HCT116 (cell line): ENCODE data around the gene KIAA1671. TPM values are rescaled to one million over a fixed set of nuclear protein-coding genes. Genes with fewer than 3 reads are reported as not detected.

Experiments
- ATAC-seq: fragments of 200-7000 bp; cut with Tn5 transposase; 2 replicates; pipeline ENCODE4 v1.9.1; 2020; ENCODE audit warnings: mild to moderate bottlenecking, moderate library complexity
- BruUV-seq: library from RNA; stranded (reverse); fragments of 400-500 nt; replicated peaks from 2 replicates; lab custom pipeline; 2021; lab: Mats Ljungman, UMichigan
- CTCF ChIA-PET: fragments of 300-600 bp; sonication (Branson Sonifier 250); formaldehyde crosslinking; loops from one replicate; lab custom pipeline; 2021; ENCODE audit warnings: antibody characterized with exemption; lab: Charles Lee
- POLR2A ChIA-PET: fragments of 300-600, 350-600 bp; sonication (Branson Sonifier 250); formaldehyde crosslinking; loops from one replicate; lab custom pipeline; 2021; ENCODE audit warnings: antibody characterized with exemption; lab: Charles Lee
- RAD21 ChIA-PET, 2 experiments: fragments of 300-600 bp; sonication (Branson Sonifier 250); formaldehyde crosslinking; loops; one replicate each; lab custom pipeline; 2023; ENCODE audit warnings: low total read pairs in 2 of 2; ENCODE audit not compliant: uncharacterized antibody in 2 of 2, unreplicated experiment in 2 of 2, low non-redundant PET in 1 of 2; lab: Charles Lee
- DNase-seq: peaks from one replicate; pipeline ENCODE4 v3.0.0-alpha.2; 2010; ENCODE audit warnings: low read depth, low spot score
- H2AFZ ChIP-seq: fragments of 200-600 bp; shearing (Covaris generic), sonication (generic); 2 replicates; pipeline ENCODE4 v1.6.1; 2017; ENCODE audit warnings: low read depth, mixed run types, mixed read lengths, antibody characterized with exemption, low read length; ENCODE audit not compliant: poor library complexity, severe bottlenecking
- H3K27ac ChIP-seq: 2 replicates; pipeline ENCODE4 v1.5.1; 2012; ENCODE audit warnings: low read depth, low read length
- H3K27me3 ChIP-seq: fragments of 200-600 bp; sonication (generic); 2 replicates; pipeline ENCODE4 v1.6.1; 2016; ENCODE audit warnings: mixed run types, low read length, mixed read lengths; ENCODE audit not compliant: insufficient read depth
- H3K36me3 ChIP-seq, 2 experiments: fragments of 200-500 bp in 1 of 2; fragments of 200-600 bp in 1 of 2; sonication (Bioruptor generic) in 1 of 2; sonication (generic) in 1 of 2; 2 replicates each; pipeline versions ENCODE4 v1.5.1 to v1.6.1; 2014 to 2016; ENCODE audit warnings: low read length in 2 of 2, inconsistent platforms in 1 of 2, mixed read lengths in 1 of 2, mixed run types in 1 of 2; ENCODE audit not compliant: insufficient read depth in 2 of 2, control insufficient read depth in 1 of 2
- H3K4me1 ChIP-seq, 2 experiments: fragments of 200-600 bp in 1 of 2; sonication (generic) in 1 of 2; 2 replicates each; pipeline versions ENCODE4 v1.5.1 to v1.6.1; 2012 to 2017; ENCODE audit warnings: low read length in 2 of 2, inconsistent platforms in 1 of 2, mild to moderate bottlenecking in 1 of 2, mixed read lengths in 1 of 2, mixed run types in 1 of 2, moderate library complexity in 1 of 2; ENCODE audit not compliant: insufficient read depth in 2 of 2, control insufficient read depth in 1 of 2
- H3K4me2 ChIP-seq: fragments of 200-600 bp; sonication (generic); 2 replicates; pipeline ENCODE4 v1.6.1; 2017; ENCODE audit warnings: mixed run types, low read length, mixed read lengths
- H3K4me3 ChIP-seq, 2 experiments: fragments of 200-600 bp in 1 of 2; sonication (generic) in 1 of 2; replicated peaks in 1 of 2; 2 replicates each; pipeline ENCODE4 v1.5.1; 2011 to 2016; ENCODE audit warnings: low read length in 2 of 2, control low read depth in 1 of 2, low read depth in 1 of 2, mild to moderate bottlenecking in 1 of 2, mixed read lengths in 1 of 2, mixed run types in 1 of 2
- H3K79me2 ChIP-seq: fragments of 200-600 bp; sonication (generic); 2 replicates; pipeline ENCODE4 v1.6.1; 2017; ENCODE audit warnings: mild to moderate bottlenecking, mixed run types, low read length, moderate library complexity, mixed read lengths; ENCODE audit not compliant: insufficient read depth
- H3K9ac ChIP-seq: fragments of 200-600 bp; sonication (generic); 2 replicates; pipeline ENCODE4 v1.6.1; 2016; ENCODE audit warnings: low read length, mixed read lengths
- H3K9me2 ChIP-seq: fragments of 200-600 bp; sonication (generic), shearing (Covaris generic); 2 replicates; pipeline ENCODE4 v1.6.1; 2017; ENCODE audit warnings: mixed run types, mild to moderate bottlenecking, moderate library complexity; ENCODE audit not compliant: insufficient read depth
- H3K9me3 ChIP-seq, 2 experiments: fragments of 200-500 bp in 1 of 2; fragments of 200-600 bp in 1 of 2; sonication (Bioruptor generic) in 1 of 2; sonication (generic) in 1 of 2; 2 replicates each; pipeline ENCODE4 v1.6.1; 2014 to 2017; ENCODE audit warnings: low read length in 2 of 2, mixed read lengths in 2 of 2, inconsistent platforms in 1 of 2, low read depth in 1 of 2, mild to moderate bottlenecking in 1 of 2, mixed run types in 1 of 2, moderate library complexity in 1 of 2; ENCODE audit not compliant: control insufficient read depth in 1 of 2, insufficient read depth in 1 of 2
- H4K20me1 ChIP-seq: fragments of 200-600 bp; sonication (generic), shearing (Covaris generic); 2 replicates; pipeline ENCODE4 v1.6.1; 2017; ENCODE audit warnings: mixed run types, mild to moderate bottlenecking, moderate library complexity; ENCODE audit not compliant: insufficient read depth
- CEBPB ChIP-seq: IDR thresholded peaks from 2 replicates; pipeline ENCODE4 v1.6.1; 2012; ENCODE audit warnings: low read depth
- EGR1 ChIP-seq: IDR thresholded peaks from 2 replicates; pipeline ENCODE4 v1.6.1; 2012; ENCODE audit warnings: low read depth
- EZH2 ChIP-seq: fragments of 200-600 bp; sonication (generic); IDR thresholded peaks from 2 replicates; pipeline ENCODE4 v1.6.1; 2017; ENCODE audit warnings: antibody characterized with exemption, mixed run types
- EZH2phosphoT487 ChIP-seq: fragments of 200-600 bp; IDR thresholded peaks from 2 replicates; pipeline ENCODE4 v1.6.1; 2018; ENCODE audit warnings: antibody characterized with exemption, borderline replicate concordance
- FOSL1 ChIP-seq: IDR thresholded peaks from 2 replicates; pipeline ENCODE4 v1.6.1; 2012; ENCODE audit warnings: low read depth
- SP1 ChIP-seq: IDR thresholded peaks from 2 replicates; pipeline ENCODE4 v1.6.1; 2012; ENCODE audit warnings: low read depth
- SRF ChIP-seq: IDR thresholded peaks from 2 replicates; pipeline ENCODE4 v1.6.1; 2012; ENCODE audit warnings: low read depth
- TCF7L2 ChIP-seq: IDR thresholded peaks from 2 replicates; pipeline ENCODE4 v1.7.0; 2011; ENCODE audit warnings: borderline replicate concordance, inconsistent platforms; ENCODE audit not compliant: insufficient read depth, insufficient read length; ENCODE audit errors: extremely low read depth
- YY1 ChIP-seq: IDR thresholded peaks from 2 replicates; pipeline ENCODE4 v1.6.1; 2011; ENCODE audit warnings: low read length, low read depth, moderate library complexity, mild to moderate bottlenecking; ENCODE audit not compliant: insufficient replicate concordance; ENCODE audit errors: extremely low read depth
- intact Hi-C: fragments of 100-400 bp; cut with micrococcal nuclease; formaldehyde crosslinking; loops from 2 replicates; pipeline ENCODE4 v1.10.0; 2022
- total RNA-seq: library from RNA; stranded (reverse); gene quantifications from one replicate; pipeline ENCODE4 v1.2.1, GENCODE V29; 2021; ENCODE audit not compliant: unreplicated experiment
- TF ChIP-seq, protein P1 (sequence below), 3 experiments: fragments of 200-600 bp in 1 of 3; sonication (generic) in 1 of 3; IDR thresholded peaks in 2 of 3; conservative IDR thresholded peaks in 1 of 3; 2 replicates each; pipeline ENCODE4 v1.5.1; 2012 to 2017; ENCODE audit warnings: low read depth in 2 of 3, low read length in 2 of 3, antibody characterized with exemption in 1 of 3, borderline replicate concordance in 1 of 3, control low read depth in 1 of 3, mild to moderate bottlenecking in 1 of 3, mixed read lengths in 1 of 3, mixed run types in 1 of 3, moderate library complexity in 1 of 3; ENCODE audit not compliant: insufficient read depth in 1 of 3
- TF ChIP-seq, protein P2 (sequence below): IDR thresholded peaks from 2 replicates; pipeline ENCODE4 v1.6.1; 2012; ENCODE audit warnings: low read depth

Gene KIAA1671
- total RNA-seq, 1 experiment from 2014 or later = 36.8 TPM

DNA sequence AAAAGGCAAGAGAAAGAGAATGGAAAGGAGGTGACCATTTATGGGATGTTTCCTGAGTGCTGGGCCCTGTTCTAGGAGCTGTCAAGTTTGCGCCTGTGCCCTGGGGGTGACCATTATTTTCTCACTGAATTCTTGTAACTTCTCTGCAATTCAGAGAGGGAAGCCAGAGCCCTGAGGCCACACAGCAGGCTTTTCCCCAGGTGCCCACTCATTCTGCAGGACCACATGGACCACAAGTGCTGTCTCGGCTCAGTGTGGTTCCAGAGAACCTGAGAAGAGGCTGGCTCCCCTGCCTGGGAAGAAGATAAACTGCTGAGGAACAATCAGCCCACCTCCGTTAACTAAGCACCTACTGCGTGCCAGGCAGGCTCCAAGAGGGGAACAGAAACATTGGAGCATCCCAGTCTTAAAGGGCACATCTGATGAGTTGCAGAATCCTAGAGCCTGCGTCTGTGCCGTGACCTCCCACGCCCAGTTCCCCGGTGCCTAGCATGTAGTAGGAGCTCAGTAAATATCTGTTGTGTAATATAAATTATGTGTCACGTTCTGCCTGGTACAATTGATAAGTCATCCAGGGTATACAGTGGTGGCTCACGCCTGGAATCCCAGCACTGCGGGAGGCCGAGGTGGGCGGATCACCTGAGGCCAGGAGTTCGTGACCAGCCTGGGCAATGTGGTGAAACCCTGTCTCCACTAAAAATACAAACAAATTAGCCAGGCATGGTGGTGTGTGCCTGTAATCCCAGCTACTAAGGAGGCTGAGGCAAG lies 215.5 kb downstream of the KIAA1671 start:
- peak; percentile 42; the same call in 1 of the 2 replicates for ATAC-seq
- BruUV-seq = no TSS peak

DNA sequence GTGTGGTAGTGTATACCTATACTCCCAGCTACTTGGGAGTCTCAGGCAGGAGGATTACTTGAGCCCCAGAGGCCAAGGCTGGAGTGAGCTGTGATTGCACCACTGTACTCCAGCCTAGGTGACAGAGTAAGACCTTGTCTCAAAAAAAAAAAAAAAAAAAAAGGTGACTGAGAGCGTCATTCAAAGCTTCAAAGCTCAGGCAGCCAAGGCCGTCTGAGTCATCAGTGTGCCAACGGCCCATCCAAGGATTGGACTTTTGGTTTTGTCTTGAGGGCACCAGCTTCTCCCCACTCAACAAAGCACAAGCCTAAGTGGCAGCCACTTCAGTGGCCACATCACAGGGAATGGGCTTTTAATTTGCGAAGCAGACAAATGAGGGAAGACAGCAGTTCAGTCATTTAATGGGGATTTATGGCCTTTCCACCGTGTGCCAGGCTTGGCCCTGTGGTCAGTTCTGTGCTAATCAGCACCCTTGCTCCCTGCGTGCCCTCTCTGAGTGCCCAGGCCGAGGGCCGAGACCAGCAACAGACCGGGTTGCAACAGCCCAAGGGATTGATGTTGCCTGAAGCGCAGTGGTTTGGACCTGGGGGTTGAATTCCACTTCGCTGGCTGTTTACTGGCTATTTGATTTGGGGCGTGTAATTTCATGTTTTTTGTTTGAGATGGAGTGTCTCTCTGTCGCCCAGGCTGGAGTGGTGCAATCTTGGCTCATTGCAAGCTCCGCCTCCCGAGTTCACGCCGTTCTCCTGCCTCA lies 216.9 kb downstream of the KIAA1671 start:
- H2AFZ ChIP-seq = no peak overlapping the region
- peak overlapping the region; percentile 37 for H3K4me2 ChIP-seq
- BruUV-seq = no TSS peak
- intact Hi-C loops = no loop called here
- peaks cover 37 to 40% of the 10 kb centered on the region in 2 experiments for H3K4me1 ChIP-seq
- H3K9me2 ChIP-seq = no peaks in the 10 kb centered on the region
- RAD21 ChIA-PET = interaction anchor here (0.8 to 0.9 kb wide), 2 partner anchors 88 kb away, joined by 4 to 6 read pairs; no protein-coding TSS in a partner anchor
- peaks cover 0 to 2% of the 10 kb centered on the region in 2 experiments; a peak in 2 of 4 replicates for H3K36me3 ChIP-seq
- H3K79me2 ChIP-seq = 0 out of 2 replicates have a peak, but pooled peaks cover 6% of the 10 kb centered on the region
- no peaks in the 10 kb centered on the region for H4K20me1 ChIP-seq
- POLR2A ChIA-PET = interaction anchor here (1.0 kb wide), 1 partner anchor 59 kb away, joined by 3 read pairs; no protein-coding TSS in a partner anchor
- CTCF ChIA-PET = interaction anchor here (0.6 to 1.5 kb wide), 2 partner anchors 58 to 109 kb away, joined by 3 to 4 read pairs; no protein-coding TSS in a partner anchor
- H3K9ac ChIP-seq = no peak overlapping the region
- ATAC-seq = peak; percentile 52
- no peaks in the 10 kb centered on the region for H3K27me3 ChIP-seq
- H3K9me3 ChIP-seq = no peaks in the 10 kb centered on the region
- H3K27ac ChIP-seq = peak overlapping the region; percentile 33; the same call in 1 of the 2 replicates
- no peak overlapping the region for H3K4me3 ChIP-seq
- DNase-seq = peak; percentile 33
- peak; percentile 11; the same call in 1 of the 2 replicates for TF ChIP-seq SP1
- TF ChIP-seq EZH2phosphoT487 = no peak
- TF ChIP-seq, protein P1, sequence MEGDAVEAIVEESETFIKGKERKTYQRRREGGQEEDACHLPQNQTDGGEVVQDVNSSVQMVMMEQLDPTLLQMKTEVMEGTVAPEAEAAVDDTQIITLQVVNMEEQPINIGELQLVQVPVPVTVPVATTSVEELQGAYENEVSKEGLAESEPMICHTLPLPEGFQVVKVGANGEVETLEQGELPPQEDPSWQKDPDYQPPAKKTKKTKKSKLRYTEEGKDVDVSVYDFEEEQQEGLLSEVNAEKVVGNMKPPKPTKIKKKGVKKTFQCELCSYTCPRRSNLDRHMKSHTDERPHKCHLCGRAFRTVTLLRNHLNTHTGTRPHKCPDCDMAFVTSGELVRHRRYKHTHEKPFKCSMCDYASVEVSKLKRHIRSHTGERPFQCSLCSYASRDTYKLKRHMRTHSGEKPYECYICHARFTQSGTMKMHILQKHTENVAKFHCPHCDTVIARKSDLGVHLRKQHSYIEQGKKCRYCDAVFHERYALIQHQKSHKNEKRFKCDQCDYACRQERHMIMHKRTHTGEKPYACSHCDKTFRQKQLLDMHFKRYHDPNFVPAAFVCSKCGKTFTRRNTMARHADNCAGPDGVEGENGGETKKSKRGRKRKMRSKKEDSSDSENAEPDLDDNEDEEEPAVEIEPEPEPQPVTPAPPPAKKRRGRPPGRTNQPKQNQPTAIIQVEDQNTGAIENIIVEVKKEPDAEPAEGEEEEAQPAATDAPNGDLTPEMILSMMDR (IDR thresholded peaks at IDR 0.05 in 2 of 3, conservative IDR thresholded peaks at IDR 0.05 in 1 of 3; ENCODE audit: borderline replicate concordance in 1 of 3, insufficient read depth in 1 of 3, low read depth in 2 of 3, low read length in 2 of 3) = no peak
- TF ChIP-seq, protein P2, sequence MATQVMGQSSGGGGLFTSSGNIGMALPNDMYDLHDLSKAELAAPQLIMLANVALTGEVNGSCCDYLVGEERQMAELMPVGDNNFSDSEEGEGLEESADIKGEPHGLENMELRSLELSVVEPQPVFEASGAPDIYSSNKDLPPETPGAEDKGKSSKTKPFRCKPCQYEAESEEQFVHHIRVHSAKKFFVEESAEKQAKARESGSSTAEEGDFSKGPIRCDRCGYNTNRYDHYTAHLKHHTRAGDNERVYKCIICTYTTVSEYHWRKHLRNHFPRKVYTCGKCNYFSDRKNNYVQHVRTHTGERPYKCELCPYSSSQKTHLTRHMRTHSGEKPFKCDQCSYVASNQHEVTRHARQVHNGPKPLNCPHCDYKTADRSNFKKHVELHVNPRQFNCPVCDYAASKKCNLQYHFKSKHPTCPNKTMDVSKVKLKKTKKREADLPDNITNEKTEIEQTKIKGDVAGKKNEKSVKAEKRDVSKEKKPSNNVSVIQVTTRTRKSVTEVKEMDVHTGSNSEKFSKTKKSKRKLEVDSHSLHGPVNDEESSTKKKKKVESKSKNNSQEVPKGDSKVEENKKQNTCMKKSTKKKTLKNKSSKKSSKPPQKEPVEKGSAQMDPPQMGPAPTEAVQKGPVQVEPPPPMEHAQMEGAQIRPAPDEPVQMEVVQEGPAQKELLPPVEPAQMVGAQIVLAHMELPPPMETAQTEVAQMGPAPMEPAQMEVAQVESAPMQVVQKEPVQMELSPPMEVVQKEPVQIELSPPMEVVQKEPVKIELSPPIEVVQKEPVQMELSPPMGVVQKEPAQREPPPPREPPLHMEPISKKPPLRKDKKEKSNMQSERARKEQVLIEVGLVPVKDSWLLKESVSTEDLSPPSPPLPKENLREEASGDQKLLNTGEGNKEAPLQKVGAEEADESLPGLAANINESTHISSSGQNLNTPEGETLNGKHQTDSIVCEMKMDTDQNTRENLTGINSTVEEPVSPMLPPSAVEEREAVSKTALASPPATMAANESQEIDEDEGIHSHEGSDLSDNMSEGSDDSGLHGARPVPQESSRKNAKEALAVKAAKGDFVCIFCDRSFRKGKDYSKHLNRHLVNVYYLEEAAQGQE = no peak
- TF ChIP-seq TCF7L2 = peak; percentile 73
- TF ChIP-seq EZH2 = no peak
- peak; percentile 42 for TF ChIP-seq FOSL1
- TF ChIP-seq CEBPB = 0 out of 2 replicates have a peak, but pooled peaks have one; percentile 14
- no peak for TF ChIP-seq SRF

More for the DNA sequence above, 215.5 kb downstream of the KIAA1671 start:
- no peaks in the 10 kb centered on the region for H3K27me3 ChIP-seq
- H3K27ac ChIP-seq = no peak overlapping the region
- no peaks in the 10 kb centered on the region for H3K36me3 ChIP-seq
- H3K9me2 ChIP-seq = no peaks in the 10 kb centered on the region
- POLR2A ChIA-PET = interaction anchor here (0.5 kb wide), 1 partner anchor 56 kb away, joined by 3 read pairs; no protein-coding TSS in a partner anchor
- peak overlapping the region; percentile 37 for H3K4me2 ChIP-seq
- H4K20me1 ChIP-seq = no peaks in the 10 kb centered on the region
- H3K4me3 ChIP-seq = no peak overlapping the region
- H3K79me2 ChIP-seq = 0 out of 2 replicates have a peak, but pooled peaks cover 6% of the 10 kb centered on the region
- TF ChIP-seq EGR1 = peak; percentile 43; the same call in 1 of the 2 replicates
- TF ChIP-seq YY1 = no peak
- H3K9ac ChIP-seq = no peak overlapping the region
- peaks cover 37 to 40% of the 10 kb centered on the region in 2 experiments for H3K4me1 ChIP-seq
- peak; percentile 15 for DNase-seq
- intact Hi-C loops = no loop called here
- no peaks in the 10 kb centered on the region for H3K9me3 ChIP-seq
- H2AFZ ChIP-seq = no peak overlapping the region
- CTCF ChIA-PET = interaction anchor here (0.7 kb wide), 1 partner anchor 58 kb away, joined by 3 read pairs; no protein-coding TSS in a partner anchor
- RAD21 ChIA-PET = no interaction called here
